NCI-H1694 treated with DMSO at 0.1 percent for 48 hours (cell line): ENCODE measurements around the gene TET2.

Source experiments
- DNase-seq: peaks from one replicate; lab custom pipeline; 2025; lab: John Stamatoyannopoulos, UW

TET2 gene

GRCh38 chr4:105140684-105141490 lies 5.8 kb upstream of the TET2 start:
- DNase-seq, result peak; percentile 9

DNA sequence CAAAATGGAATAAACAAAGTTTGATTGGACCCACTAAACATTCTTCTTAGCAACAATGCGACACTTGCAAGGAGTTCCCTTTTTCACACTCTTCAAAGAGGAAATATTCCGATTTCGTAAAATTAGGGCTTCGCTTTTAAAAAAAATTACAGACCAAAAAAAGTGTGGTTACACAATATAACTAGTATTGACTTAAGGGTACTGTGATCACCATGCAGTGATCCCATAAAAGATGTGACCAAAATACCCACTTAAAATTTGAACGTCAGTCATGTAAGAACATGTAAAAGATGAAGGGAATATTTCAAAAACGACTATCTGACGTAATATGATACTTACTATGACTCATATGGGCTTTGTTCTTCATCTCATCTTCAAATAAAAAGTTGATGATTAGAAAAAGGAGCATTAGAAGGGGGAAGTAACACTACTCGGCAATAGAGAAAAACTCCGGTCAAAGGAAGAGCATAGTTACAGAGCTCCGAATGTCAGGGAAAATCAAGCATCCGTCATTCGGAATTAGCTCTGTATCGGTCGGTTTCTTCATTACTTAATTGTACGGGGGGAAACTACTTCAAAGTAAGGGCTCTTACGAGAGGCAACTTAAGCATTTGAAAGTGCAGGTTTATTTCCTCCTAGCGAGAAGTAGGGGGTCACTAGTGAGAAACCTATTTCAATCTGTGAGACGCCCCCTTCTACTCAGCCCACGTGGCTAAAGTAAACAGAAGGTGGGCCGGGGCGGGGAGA lies 1.3 kb upstream of the TET2 start:
- no peak for DNase-seq

DNA sequence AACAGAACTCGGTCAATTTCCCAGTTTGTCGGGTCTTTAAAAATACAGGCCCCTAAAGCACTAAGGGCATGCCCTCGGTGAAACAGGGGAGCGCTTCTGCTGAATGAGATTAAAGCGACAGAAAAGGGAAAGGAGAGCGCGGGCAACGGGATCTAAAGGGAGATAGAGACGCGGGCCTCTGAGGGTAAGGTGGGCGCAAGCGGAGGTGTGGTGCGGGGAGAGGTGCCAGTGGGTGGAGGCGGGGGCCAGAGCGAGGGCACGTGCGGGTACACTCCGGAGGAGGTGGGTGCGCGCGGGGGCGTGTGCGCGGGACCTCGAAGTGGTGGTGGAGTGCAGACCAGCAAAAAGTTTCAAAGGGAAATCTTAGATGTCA lies 787 bp upstream of the TET2 start:
- DNase-seq, result no peak

- peak; percentile 46 for DNase-seq
Measured at GRCh38 chr4:105147016-105147552, 408 bp downstream of the TET2 start.

- DNase-seq, result peak; percentile 43
Measured at GRCh38 chr4:105147553-105148161, 981 bp downstream of the TET2 start.

GRCh38 chr4:105148356-105148755 lies 1.7 kb downstream of the TET2 start:
- DNase-seq, result no peak

GRCh38 chr4:105148776-105149175 lies 2.1 kb downstream of the TET2 start:
- DNase-seq, result no peak

- no peak for DNase-seq
Measured at GRCh38 chr4:105149771-105150170, 3.1 kb downstream of the TET2 start.

GRCh38 chr4:105150503-105150902 lies 3.8 kb downstream of the TET2 start:
- no peak for DNase-seq

- no peak for DNase-seq
Measured at GRCh38 chr4:105153749-105154148, 7.1 kb downstream of the TET2 start.

GRCh38 chr4:105154576-105154975 lies 7.9 kb downstream of the TET2 start:
- no peak for DNase-seq

- no peak for DNase-seq
Measured at GRCh38 chr4:105155426-105155825, 8.8 kb downstream of the TET2 start.

DNA sequence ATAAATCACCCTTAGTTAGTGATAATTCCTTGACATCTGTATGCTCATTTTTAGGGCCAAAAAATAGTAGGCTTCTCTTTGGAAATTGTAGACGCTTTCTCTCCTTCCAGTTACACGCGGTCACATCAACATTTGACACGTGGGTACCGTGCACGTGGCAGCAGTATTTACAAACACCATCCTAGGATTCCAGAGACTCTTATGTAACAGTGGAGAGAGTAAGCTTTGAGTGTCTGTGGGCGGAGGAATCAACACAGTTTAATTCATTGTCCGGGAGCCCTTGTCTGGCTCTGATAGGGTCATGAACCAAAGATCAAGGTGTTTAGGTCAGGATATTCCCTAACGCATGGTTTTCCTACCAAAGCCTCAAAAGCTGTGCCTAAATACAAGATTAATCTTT lies 12.2 kb downstream of the TET2 start:
- DNase-seq, result no peak

DNA sequence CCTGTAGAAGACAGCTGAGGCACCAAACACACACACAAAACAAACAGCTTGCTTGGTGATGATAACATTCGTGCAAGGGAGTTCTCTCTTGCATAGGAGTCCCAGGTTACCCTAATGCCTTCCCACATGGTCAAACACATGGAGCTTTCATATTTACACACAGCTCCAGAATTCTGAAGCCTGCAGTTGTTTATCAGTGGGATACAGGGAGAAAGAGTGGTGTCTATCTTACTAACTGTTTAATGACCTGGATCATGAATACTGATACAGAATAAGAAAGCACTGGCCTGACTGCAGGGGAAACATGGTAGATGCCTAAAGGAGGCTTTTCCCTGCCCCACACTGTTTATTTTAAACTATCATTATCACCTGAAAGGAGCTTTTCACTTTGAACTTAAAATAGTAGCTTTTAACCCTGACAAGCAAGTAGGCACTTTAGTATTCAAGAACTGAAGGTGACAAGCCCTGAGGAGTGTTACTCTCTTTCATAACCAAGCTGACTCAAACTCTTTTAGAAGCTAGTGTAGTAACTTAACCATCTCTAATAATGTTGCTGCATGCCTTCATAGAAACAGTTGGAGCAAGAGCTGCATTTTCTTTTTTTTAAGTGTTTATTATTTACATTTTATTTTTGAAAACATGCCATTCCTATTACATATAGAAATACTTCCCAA lies 15.6 kb downstream of the TET2 start:
- no peak for DNase-seq

DNA sequence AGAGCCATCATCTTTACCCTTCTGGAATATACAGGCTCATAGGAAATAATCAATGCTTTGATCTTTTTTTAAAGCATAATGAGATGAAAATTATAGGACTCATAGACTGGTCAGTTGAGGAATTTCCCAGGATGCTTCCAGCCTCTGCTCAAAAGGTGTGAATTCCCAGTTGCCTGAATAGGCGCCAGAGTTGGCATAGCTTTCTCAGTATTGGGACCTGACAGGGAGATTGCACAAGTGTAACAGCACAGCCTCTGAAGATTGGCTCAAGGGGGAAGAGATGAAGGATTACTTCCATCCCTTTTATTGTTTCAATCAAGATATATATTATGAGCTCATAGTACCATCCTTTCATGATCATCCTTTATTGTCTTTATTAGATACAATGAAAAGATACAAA lies 17.9 kb downstream of the TET2 start:
- no peak for DNase-seq

GRCh38 chr4:105166066-105166465 lies 19.4 kb downstream of the TET2 start:
- no peak for DNase-seq

DNA sequence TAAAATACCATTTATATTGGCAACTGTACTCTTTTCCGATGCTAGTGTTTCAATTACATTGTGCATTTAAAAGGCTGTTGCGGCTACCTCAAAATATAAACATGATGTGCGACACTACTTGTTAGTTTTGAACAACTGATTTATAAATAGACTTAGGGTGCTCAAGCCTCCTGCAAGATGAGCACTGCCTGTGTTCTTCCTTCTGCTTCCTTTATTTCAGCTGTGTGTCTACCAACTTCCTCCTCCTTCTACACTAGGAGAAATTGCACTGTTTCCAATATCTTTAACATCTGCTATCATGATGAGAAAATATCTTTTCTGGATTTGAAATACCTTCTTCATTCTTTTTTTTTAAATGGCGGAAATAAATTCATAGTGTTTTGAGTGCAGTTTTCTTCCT lies 24.0 kb downstream of the TET2 start:
- DNase-seq, result no peak

GRCh38 chr4:105171912-105172311 lies 25.2 kb downstream of the TET2 start:
- no peak for DNase-seq

DNA sequence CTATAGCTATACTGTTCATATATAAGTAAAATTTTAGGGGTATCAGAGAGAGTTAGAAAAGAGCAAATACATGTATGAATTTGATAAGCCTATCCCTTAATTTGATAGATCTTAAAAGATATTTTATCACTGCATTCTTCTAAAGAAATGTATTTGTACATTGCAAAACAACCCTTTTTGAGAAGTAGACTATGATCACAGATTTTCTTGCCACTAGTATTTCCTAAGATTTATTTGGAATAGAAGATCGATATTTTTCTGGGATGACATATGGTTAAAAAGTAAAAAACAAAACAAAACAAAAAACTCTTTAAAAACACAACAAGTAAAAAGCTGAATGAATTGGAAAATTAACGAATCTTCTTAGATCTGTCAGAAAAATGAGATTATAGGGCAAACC lies 27.4 kb downstream of the TET2 start:
- DNase-seq, result no peak

- no peak for DNase-seq
Measured at GRCh38 chr4:105179539-105180401, 33.1 kb downstream of the TET2 start.

GRCh38 chr4:105181259-105181658 lies 34.6 kb downstream of the TET2 start:
- no peak for DNase-seq
